Ramos (cell line): ENCODE measurements around the gene DOCK4.

ENCODE experiments used
- in situ Hi-C: fragments of 300-500 bp; cut with MboI; formaldehyde crosslinking; loops from one replicate; pipeline ENCODE4 v1.14.3; 2022; ENCODE audit warnings: low sequenced_read_pairs; ENCODE audit not compliant: unreplicated experiment

The DOCK4 gene

GRCh38 chr7:111760043-111760442, 446.2 kb downstream of the DOCK4 start:
- in situ Hi-C loops, result loop anchor here (25.0 kb wide), 1 partner anchor 1127 kb away; no protein-coding TSS in a partner anchor

DNA sequence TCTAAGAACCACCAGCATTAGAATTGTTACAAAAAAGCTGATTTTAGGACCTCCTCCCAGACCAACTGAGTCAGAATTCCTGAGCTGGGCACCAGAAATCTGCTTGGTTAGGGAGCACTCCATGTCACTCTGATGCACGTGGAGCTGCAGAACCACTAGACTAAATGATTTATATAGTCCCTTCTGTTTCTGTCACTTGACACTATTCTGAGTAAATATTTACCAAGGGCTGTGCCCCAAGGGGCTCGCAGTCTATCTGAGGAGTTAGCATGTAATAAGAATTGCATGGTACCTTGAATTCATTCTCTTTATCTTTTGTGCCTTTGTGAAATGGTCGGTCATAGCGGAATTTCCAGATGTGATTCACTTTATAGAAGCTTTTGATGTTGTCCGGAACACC, 447.9 kb downstream of the DOCK4 start:
- in situ Hi-C loops, result loop anchor here (25.0 kb wide), 1 partner anchor 1129 kb away; no protein-coding TSS in a partner anchor

GRCh38 chr7:111756687-111757178, 449.5 kb downstream of the DOCK4 start:
- in situ Hi-C loops, result loop anchor here (25.0 kb wide), 1 partner anchor 1131 kb away; no protein-coding TSS in a partner anchor

- in situ Hi-C loops, result loop anchor here (25.0 kb wide), 1 partner anchor 1132 kb away; no protein-coding TSS in a partner anchor
Observed at GRCh38 chr7:111755383-111755782, 450.8 kb downstream of the DOCK4 start.

DNA sequence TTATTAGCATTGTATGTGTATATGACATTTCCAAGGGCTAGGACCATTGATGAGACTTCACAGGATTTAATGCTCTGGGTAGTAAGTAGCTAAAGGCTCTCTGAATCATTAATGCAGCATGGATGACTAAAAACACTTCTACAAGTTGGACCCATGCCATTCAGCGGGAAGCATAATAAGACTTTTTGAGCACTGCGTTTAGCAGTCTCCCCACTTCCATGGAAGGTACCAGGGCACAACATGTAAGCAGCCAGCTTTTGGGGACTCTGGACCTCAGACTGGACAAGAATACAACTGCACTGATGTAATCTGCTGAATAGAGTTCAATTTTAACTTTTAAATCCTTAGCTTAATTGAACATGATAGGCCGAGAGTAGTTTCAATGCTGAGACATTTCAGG, 452.2 kb downstream of the DOCK4 start:
- in situ Hi-C loops, result loop anchor here (25.0 kb wide), 1 partner anchor 1133 kb away; no protein-coding TSS in a partner anchor

DNA sequence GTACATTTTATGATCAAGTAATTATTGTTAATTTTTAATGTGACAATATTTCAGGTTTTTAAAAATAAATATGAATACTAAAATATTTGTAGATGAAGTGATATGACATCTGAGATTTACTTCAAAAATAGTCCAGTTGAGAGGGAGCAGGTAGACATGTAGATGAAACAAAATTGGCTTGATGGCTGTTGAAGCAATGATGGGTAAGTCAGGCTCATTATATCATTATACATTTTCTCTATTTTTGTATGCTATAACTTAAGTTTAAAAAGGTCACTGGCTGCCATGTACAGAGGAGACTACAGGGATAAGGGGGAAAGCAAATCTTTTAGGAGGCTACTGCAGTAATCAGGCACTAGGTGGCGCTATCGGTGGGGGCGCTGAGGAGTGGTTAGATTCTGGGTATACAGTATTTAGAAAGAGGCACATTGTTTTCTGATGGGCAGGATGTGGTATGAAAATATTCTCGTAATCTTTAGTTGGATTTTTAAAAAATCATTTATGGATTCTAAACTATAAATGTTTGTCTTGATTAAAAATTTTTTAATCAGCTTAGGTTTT, 454.1 kb downstream of the DOCK4 start:
- in situ Hi-C loops, result loop anchor here (25.0 kb wide), 1 partner anchor 1135 kb away; no protein-coding TSS in a partner anchor

DNA sequence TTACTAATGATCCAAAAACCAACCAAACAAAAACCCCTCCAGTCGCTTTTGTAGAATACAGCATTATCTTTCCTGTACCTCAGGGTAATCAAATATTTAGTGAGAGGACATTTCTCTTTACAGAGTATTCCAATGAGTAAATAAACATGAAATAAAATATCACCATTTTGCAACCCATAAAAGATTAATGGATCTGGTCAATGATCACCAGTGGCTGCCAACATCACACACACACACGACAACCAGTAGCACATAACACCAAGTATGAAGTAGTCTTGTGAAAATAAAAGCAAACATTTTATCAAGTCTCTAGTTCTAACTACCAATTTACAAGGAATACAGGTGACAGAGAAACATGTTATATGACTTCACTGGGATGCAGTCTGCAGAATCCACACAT, 455.3 kb downstream of the DOCK4 start:
- in situ Hi-C loops, result loop anchor here (25.0 kb wide), 1 partner anchor 1136 kb away; no protein-coding TSS in a partner anchor

GRCh38 chr7:111750228-111750627, 456.0 kb downstream of the DOCK4 start:
- in situ Hi-C loops, result loop anchor here (25.0 kb wide), 1 partner anchor 1137 kb away; no protein-coding TSS in a partner anchor

GRCh38 chr7:111749625-111750024, 456.6 kb downstream of the DOCK4 start:
- in situ Hi-C loops, result loop anchor here (25.0 kb wide), 1 partner anchor 1138 kb away; no protein-coding TSS in a partner anchor

GRCh38 chr7:111747718-111748117, 458.5 kb downstream of the DOCK4 start:
- in situ Hi-C loops, result no loop called here

DNA sequence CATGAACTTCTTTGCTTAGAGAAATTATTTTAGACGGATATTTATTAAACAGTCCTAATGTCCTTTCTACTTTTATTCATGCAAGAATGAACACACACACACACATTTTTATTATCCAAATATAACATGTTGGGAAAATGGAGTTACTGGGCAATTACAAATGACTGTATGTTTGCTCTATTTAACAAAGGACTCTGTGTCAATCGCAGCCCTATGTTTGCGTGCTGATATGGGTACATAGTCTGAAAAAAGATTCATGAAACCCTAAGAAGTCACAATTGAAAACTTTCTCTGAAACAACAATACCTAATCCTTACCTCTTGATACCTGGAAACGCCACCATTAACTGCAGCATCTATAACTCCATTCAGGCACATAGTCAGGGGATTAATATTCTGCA, 459.2 kb downstream of the DOCK4 start:
- in situ Hi-C loops, result no loop called here

- in situ Hi-C loops, result loop anchor here (5.0 kb wide), 1 partner anchor 748 kb away; no protein-coding TSS in a partner anchor
Observed at GRCh38 chr7:111744501-111745155, 461.6 kb downstream of the DOCK4 start.

- in situ Hi-C loops, result loop anchor here (5.0 kb wide), 1 partner anchor 749 kb away; no protein-coding TSS in a partner anchor
Observed at GRCh38 chr7:111743244-111743847, 462.9 kb downstream of the DOCK4 start.

GRCh38 chr7:111741811-111742240, 464.4 kb downstream of the DOCK4 start:
- in situ Hi-C loops, result loop anchor here (5.0 kb wide), 1 partner anchor 750 kb away; no protein-coding TSS in a partner anchor

DNA sequence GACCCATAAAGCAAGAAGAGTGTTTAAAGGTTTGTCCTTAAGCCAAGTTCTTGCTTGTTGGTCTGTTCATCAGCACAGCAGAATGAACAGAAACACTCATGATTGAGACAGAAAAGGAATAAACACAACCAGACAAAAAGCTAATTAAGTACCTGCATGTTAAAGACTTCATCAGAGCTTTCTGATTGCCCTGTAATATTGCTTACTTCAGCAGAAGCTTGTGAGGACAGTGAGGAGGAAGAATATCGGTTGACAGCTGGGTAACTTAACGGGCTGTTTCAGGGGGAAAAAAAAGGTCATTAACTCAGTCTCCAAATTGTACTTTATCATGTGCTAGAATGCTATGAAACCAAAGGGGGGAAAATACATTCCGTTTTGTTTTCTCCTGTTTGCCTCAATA, 465.3 kb downstream of the DOCK4 start:
- in situ Hi-C loops, result loop anchor here (5.0 kb wide), 1 partner anchor 751 kb away; no protein-coding TSS in a partner anchor

DNA sequence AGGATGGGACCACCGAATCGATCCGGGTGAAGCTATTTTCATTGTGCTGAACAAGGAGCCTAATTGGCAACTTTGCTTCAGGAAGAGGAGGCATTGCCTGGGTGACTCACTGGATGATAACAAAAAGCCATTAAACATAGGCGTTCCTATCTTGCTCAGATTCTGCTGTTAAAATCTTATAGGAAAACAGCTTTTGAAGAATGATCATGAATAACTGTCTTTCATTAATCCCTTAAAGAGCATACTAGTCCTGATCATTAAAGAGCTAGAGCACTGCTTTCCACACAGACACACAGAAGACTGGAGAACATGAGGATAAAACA, 469.7 kb downstream of the DOCK4 start:
- in situ Hi-C loops, result loop anchor here (10.0 kb wide), 1 partner anchor 642 kb away; the partner anchor contains the start of gene LRRN3

DNA sequence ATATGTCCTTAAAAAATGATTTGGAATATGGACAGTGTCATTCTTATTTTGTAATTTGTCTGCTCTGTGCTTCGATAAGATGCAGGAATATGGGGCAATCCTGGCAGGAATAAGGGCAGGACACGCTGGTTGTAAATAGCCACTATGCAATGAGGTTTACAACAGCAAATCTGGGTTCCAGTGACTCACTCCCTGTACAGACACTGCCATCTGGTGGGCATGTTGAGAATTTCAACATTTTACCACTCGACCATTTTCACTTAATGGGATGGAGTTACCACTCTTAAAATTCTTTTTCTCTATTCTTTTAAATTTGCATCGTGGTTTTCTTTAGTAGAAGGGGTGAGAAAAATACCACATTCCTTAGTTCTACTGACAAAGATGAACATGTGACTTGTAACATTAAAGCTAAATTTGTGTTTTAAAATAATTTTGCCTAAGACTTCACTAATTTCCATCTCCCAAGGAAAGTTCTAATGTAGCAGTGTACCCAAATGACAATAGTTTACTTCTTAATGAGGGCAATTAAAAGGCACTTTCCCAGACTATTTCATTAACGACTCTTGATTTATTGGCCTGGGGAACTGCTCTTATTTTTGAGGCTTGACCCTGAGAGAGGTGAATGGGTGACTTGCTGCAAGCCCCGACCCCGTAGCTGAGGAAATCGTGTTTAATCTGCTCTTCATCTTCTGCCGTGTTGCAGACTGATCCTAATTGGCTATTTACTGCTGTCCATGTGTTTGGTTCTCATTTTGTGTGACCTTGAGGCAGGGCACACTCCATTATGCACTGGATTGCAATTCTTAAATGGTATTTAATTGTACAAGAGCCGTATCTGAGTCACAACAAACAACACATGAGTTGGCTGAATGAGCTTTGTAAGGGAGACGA, 470.3 kb downstream of the DOCK4 start:
- in situ Hi-C loops, result loop anchor here (10.0 kb wide), 1 partner anchor 641 kb away; the partner anchor contains the start of gene LRRN3

DNA sequence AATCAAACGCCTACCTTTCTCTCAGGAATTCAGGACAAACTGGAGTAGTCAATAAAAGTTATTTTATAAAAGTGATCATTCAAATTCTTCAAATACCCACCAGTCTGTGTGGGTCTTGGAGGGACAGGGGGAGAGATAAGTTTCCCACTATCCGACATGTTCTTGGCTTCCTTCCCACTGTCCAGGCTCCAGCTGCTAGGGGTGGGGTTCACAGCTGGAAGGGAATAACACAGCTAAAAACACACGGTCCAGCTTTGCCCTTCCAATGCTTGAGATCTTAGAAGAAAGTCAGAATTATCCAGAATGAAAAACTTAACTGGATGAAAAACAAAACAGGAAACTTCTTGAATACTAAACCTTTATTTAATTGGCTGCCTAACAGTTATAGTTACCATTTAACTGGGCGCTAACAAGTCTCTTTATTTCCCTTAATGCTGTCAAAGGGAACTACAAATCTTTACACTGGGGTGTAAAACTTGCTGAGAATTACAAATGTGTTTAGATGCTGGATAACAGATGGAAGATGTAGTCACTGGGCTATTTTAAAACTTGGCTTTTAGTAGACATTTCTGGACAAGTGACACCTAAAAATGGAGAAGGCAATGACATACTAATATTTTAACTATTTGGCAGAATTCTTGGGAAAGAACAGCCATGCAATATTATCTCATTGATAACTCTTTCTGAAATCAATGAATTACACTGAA, 471.1 kb downstream of the DOCK4 start:
- in situ Hi-C loops, result loop anchor here (10.0 kb wide), 1 partner anchor 640 kb away; the partner anchor contains the start of gene LRRN3

DNA sequence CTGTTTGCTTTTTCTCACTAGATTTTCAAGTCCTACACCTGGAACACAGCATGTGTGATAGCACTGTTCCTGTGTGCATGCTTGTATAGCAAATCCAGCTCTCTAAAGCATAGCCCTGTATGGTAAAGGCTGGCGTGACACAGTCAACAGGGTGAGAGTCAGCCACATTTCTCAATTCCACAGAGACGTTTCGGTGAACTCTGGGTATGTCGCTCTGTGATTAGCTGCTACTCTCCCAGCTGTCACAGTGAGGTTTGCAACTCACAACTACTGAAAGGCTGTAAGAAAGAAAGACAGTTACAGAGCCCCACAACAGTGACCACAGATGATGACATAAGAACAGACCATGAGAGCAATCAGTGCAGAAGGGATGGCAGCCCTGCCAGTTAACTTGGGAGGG, 473.3 kb downstream of the DOCK4 start:
- in situ Hi-C loops, result loop anchor here (10.0 kb wide), 1 partner anchor 638 kb away; the partner anchor contains the start of gene LRRN3
